HG03135 (cell line): ENCODE data around the gene PLA2G2D.

Source experiments
- ATAC-seq: cut with Tn5 transposase; IDR thresholded peaks from one replicate; pipeline ENCODE4 v1.9.1; 2021; ENCODE audit warnings: mild to moderate bottlenecking, moderate library complexity; ENCODE audit not compliant: unreplicated experiment

PLA2G2D gene

GRCh38 chr1:20119347-20119746 is at the start of gene PLA2G2D:
TSS of gene PLA2G2D (minus strand) at chr1:20119536. CDS start at chr1:20119498, 38 bp downstream.
- ATAC-seq = no peak

- no peak for ATAC-seq
Measured at GRCh38 chr1:20168564-20169491, 49.5 kb upstream of the PLA2G2D start.

GRCh38 chr1:20167126-20167525 is 47.8 kb upstream of the PLA2G2D start:
- no peak for ATAC-seq

GRCh38 chr1:20166051-20166450 is 46.7 kb upstream of the PLA2G2D start:
- ATAC-seq = no peak

GRCh38 chr1:20165522-20165951 is 46.2 kb upstream of the PLA2G2D start:
- ATAC-seq = no peak

- no peak for ATAC-seq
Measured at GRCh38 chr1:20164694-20165202, 45.4 kb upstream of the PLA2G2D start.

- no peak for ATAC-seq
Measured at GRCh38 chr1:20160034-20160433, 40.7 kb upstream of the PLA2G2D start.

- no peak for ATAC-seq
Measured at GRCh38 chr1:20158358-20159070, 39.2 kb upstream of the PLA2G2D start.

- ATAC-seq = no peak
Measured at GRCh38 chr1:20154301-20154831, 35.0 kb upstream of the PLA2G2D start.

- no peak for ATAC-seq
Measured at GRCh38 chr1:20153000-20153418, 33.7 kb upstream of the PLA2G2D start.

- no peak for ATAC-seq
Measured at GRCh38 chr1:20152599-20152930, 33.2 kb upstream of the PLA2G2D start.

- peak; percentile 61 for ATAC-seq
Measured at GRCh38 chr1:20151906-20152598, 32.7 kb upstream of the PLA2G2D start.

- ATAC-seq = no peak
Measured at GRCh38 chr1:20150969-20151368, 31.6 kb upstream of the PLA2G2D start.

- ATAC-seq = no peak
Measured at GRCh38 chr1:20150326-20150705, 31.0 kb upstream of the PLA2G2D start.

- no peak for ATAC-seq
Measured at GRCh38 chr1:20149601-20150325, 30.4 kb upstream of the PLA2G2D start.

- ATAC-seq = no peak
Measured at GRCh38 chr1:20148571-20149500, 29.5 kb upstream of the PLA2G2D start.

- no peak for ATAC-seq
Measured at GRCh38 chr1:20147846-20148570, 28.7 kb upstream of the PLA2G2D start.

- no peak for ATAC-seq
Measured at GRCh38 chr1:20143734-20144565, 24.6 kb upstream of the PLA2G2D start.
